Mesothelial cell of epicardium (in vitro differentiated cells): ENCODE measurements around the gene HNRNPM. TPM values are rescaled to one million over a fixed set of nuclear protein-coding genes. Genes with fewer than 3 reads are reported as not detected.

Source experiments
- DNase-seq, 2 experiments: peaks; one replicate each; pipeline ENCODE4 v3.0.0; 2021; ENCODE audit warnings: low spot score in 2 of 2; ENCODE audit not compliant: unreplicated experiment in 2 of 2
- H3K27ac Mint-ChIP-seq: 2 replicates; pipeline ENCODE4 v1.8.0; 2021; ENCODE audit warnings: mixed read lengths
- H3K27me3 Mint-ChIP-seq: 2 replicates; pipeline ENCODE4 v1.8.0; 2021; ENCODE audit warnings: low read depth, mixed read lengths
- H3K36me3 Mint-ChIP-seq: 2 replicates; pipeline ENCODE4 v1.8.0; 2021; ENCODE audit warnings: mixed read lengths
- H3K4me1 Mint-ChIP-seq: 2 replicates; pipeline ENCODE4 v1.8.0; 2021; ENCODE audit warnings: mixed read lengths
- H3K4me3 Mint-ChIP-seq: 2 replicates; pipeline ENCODE4 v1.8.0; 2021; ENCODE audit warnings: mild to moderate bottlenecking, moderate library complexity, mixed read lengths
- H3K9me3 Mint-ChIP-seq: 2 replicates; pipeline ENCODE4 v1.8.0; 2021; ENCODE audit warnings: mixed read lengths
- CTCF ChIP-seq: fragments of 200-600 bp; sonication (generic); IDR thresholded peaks from one replicate; pipeline ENCODE4 v1.5.0; 2021; ENCODE audit warnings: antibody characterized with exemption; ENCODE audit not compliant: unreplicated experiment
- total RNA-seq: library from RNA; stranded (reverse); gene quantifications from 3 replicates; pipeline ENCODE4 v1.2.1, GENCODE V29; 2021

HNRNPM gene
- total RNA-seq, 1 donor from 2014 or later = 249 TPM

DNA sequence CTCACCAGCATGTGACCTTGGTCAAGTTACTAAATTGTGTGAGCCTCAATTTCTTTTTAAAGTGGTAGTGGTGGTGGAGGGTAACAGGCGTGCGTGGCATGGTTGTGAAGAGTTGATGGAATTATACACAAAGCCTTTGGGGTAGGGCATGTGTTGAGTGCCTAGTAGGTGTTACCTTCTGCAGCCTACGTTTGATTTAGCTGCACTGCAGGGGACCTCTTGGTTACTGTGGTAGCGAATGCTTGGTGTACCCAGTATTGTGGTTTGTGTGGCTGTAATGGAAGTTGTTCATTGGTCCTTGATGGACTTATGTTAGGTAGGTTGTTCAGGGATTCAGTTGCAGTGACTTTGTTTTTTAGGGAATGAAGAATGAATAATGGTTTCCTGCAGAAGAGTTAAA is 33.1 kb downstream of the HNRNPM start:
- no peak overlapping the region for H3K4me3 Mint-ChIP-seq
- TF ChIP-seq CTCF = no peak
- no peaks in the 10 kb centered on the region for H3K27me3 Mint-ChIP-seq
- H3K9me3 Mint-ChIP-seq = no peaks in the 10 kb centered on the region
- H3K36me3 Mint-ChIP-seq = peaks cover 33% of the 10 kb centered on the region
- no peak for DNase-seq
- no peaks in the 10 kb centered on the region for H3K4me1 Mint-ChIP-seq
- H3K27ac Mint-ChIP-seq = no peak overlapping the region

- no peak for DNase-seq
- Mint-ChIP-seq H3K4me3 (no peak overlapping the region), H3K27me3 (no peaks in the 10 kb centered on the region), H3K9me3 (no peaks in the 10 kb centered on the region), H3K36me3 (peaks cover 37% of the 10 kb centered on the region), H3K4me1 (no peaks in the 10 kb centered on the region), H3K27ac (peak overlapping the region; percentile 21)
- no peak for TF ChIP-seq CTCF
Measured at GRCh38 chr19:8478598-8478997, 33.8 kb downstream of the HNRNPM start.

GRCh38 chr19:8481201-8481600 is 36.4 kb downstream of the HNRNPM start:
- Mint-ChIP-seq H3K27me3 (no peaks in the 10 kb centered on the region), H3K36me3 (peaks cover 20% of the 10 kb centered on the region), H3K27ac (peak overlapping the region; percentile 19), H3K9me3 (no peaks in the 10 kb centered on the region), H3K4me3 (no peak overlapping the region), H3K4me1 (no peaks in the 10 kb centered on the region)
- no peak for DNase-seq
- no peak for TF ChIP-seq CTCF

DNA sequence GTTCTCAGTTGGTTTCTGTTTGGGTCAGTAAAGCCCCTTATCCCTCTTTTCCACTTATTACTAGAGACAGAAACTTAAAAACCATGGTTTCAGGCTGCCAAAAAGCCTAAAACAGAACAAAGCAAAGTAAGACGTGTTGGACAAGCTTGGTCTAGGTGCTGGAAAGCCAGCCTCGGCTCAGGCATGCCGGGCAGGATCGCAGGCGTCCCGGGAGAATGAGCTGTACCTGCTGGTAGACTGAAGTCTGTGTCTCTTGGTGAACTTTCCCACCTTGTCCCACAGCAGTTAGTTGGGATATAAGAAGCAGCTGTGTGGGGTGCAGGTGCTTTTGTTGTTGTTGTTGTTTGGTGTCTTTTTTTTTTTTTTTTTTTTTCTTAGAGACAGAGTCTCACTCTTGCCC is 36.8 kb downstream of the HNRNPM start:
- no peak for TF ChIP-seq CTCF
- no peaks in the 10 kb centered on the region for H3K4me1 Mint-ChIP-seq
- no peaks in the 10 kb centered on the region for H3K27me3 Mint-ChIP-seq
- peaks cover 21% of the 10 kb centered on the region for H3K36me3 Mint-ChIP-seq
- no peak overlapping the region for H3K4me3 Mint-ChIP-seq
- no peak for DNase-seq
- H3K9me3 Mint-ChIP-seq = no peaks in the 10 kb centered on the region
- peak overlapping the region; percentile 19 for H3K27ac Mint-ChIP-seq

GRCh38 chr19:8482696-8483095 is 37.9 kb downstream of the HNRNPM start:
- no peak overlapping the region for H3K4me3 Mint-ChIP-seq
- no peak for TF ChIP-seq CTCF
- H3K27ac Mint-ChIP-seq = no peak overlapping the region
- H3K9me3 Mint-ChIP-seq = no peaks in the 10 kb centered on the region
- DNase-seq = no peak
- H3K27me3 Mint-ChIP-seq = no peaks in the 10 kb centered on the region
- peaks cover 30% of the 10 kb centered on the region for H3K36me3 Mint-ChIP-seq
- H3K4me1 Mint-ChIP-seq = no peaks in the 10 kb centered on the region

DNA sequence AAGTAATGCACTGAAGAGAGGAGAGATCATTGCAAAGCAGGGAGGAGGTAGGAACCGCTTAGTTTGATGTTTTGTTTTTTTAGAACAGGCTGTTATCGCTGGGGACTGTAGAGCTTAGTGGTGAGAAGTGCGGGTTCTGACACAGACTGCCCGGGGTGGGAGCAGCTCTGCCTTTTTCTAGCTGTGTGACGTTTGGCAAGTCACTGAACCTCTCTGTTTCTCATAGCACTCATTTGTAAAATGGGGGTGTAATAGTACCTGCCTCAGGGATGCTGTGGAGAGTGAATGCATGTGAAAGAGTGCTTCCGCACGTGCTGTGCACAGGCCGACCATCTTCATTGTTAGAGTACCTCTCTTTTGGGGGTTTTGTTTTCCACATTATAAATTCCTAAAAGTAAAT is 38.4 kb downstream of the HNRNPM start:
- H3K27me3 Mint-ChIP-seq = no peaks in the 10 kb centered on the region
- no peak overlapping the region for H3K27ac Mint-ChIP-seq
- no peaks in the 10 kb centered on the region for H3K9me3 Mint-ChIP-seq
- peaks cover 33% of the 10 kb centered on the region for H3K36me3 Mint-ChIP-seq
- H3K4me3 Mint-ChIP-seq = no peak overlapping the region
- no peak for TF ChIP-seq CTCF
- no peak for DNase-seq
- H3K4me1 Mint-ChIP-seq = no peaks in the 10 kb centered on the region
